Fibroblast of lung (primary cell): ENCODE results near the gene SMAD5. TPM values are rescaled to one million over a fixed set of nuclear protein-coding genes. Genes with fewer than 3 reads are reported as not detected.

ENCODE experiments used
- DNase-seq, 2 donors: peaks; one replicate each; pipeline versions ENCODE4 v3.0.0 to v3.0.0-alpha.2; 2010; ENCODE audit warnings: low read depth in 2 of 2
- H2AFZ ChIP-seq: 2 replicates; pipeline ENCODE4 v1.5.1; 2012; ENCODE audit warnings: low read length, control low read depth, inconsistent platforms
- H3K27ac ChIP-seq: 2 replicates; pipeline ENCODE4 v1.5.1; 2011; ENCODE audit warnings: low read length, control low read depth; ENCODE audit not compliant: insufficient read depth
- H3K27me3 ChIP-seq: 2 replicates; pipeline ENCODE4 v1.5.1; 2011; ENCODE audit warnings: mild to moderate bottlenecking, low read length; ENCODE audit not compliant: control insufficient read depth, insufficient read depth
- H3K36me3 ChIP-seq: 2 replicates; pipeline ENCODE4 v1.5.1; 2011; ENCODE audit warnings: low read length; ENCODE audit not compliant: control insufficient read depth, insufficient read depth
- H3K4me1 ChIP-seq: 2 replicates; pipeline ENCODE4 v1.5.1; 2011; ENCODE audit warnings: low read length; ENCODE audit not compliant: control insufficient read depth, insufficient read depth; ENCODE audit errors: extremely low read depth
- H3K4me2 ChIP-seq: 2 replicates; pipeline ENCODE4 v1.5.1; 2011; ENCODE audit warnings: low read length, control low read depth; ENCODE audit not compliant: insufficient read depth; ENCODE audit errors: extremely low read depth
- H3K4me3 ChIP-seq, 4 experiments: fragments of 200-600 bp in 1 of 4; sonication (generic) in 1 of 4; replicated peaks in 1 of 4; 2 replicates each; pipeline ENCODE4 v1.5.1; 2011 to 2016; ENCODE audit warnings: low read length in 4 of 4, low read depth in 3 of 4, mild to moderate bottlenecking in 3 of 4, control low read depth in 2 of 4, inconsistent platforms in 1 of 4, mixed read lengths in 1 of 4; ENCODE audit not compliant: insufficient read depth in 1 of 4; ENCODE audit errors: control extremely low read depth in 1 of 4
- H3K79me2 ChIP-seq: 2 replicates; pipeline ENCODE4 v1.5.1; 2012; ENCODE audit warnings: mild to moderate bottlenecking, low read length, inconsistent platforms; ENCODE audit not compliant: control insufficient read depth, insufficient read depth
- H3K9ac ChIP-seq: 2 replicates; pipeline ENCODE4 v1.5.1; 2011; ENCODE audit warnings: mild to moderate bottlenecking, low read length, control low read depth; ENCODE audit not compliant: insufficient read depth
- H3K9me3 ChIP-seq: 2 replicates; pipeline ENCODE4 v1.5.1; 2012; ENCODE audit warnings: low read depth, low read length; ENCODE audit not compliant: control insufficient read depth, insufficient read depth
- H4K20me1 ChIP-seq: 2 replicates; pipeline ENCODE4 v1.5.1; 2011; ENCODE audit warnings: low read length; ENCODE audit not compliant: control insufficient read depth, insufficient read depth; ENCODE audit errors: extremely low read depth
- EZH2 ChIP-seq: IDR thresholded peaks from 2 replicates; pipeline ENCODE4 v1.5.1; 2012; ENCODE audit warnings: low read length, control low read depth, mild to moderate bottlenecking; ENCODE audit errors: missing control alignments
- polyA plus RNA-seq, 2 donors: library from polyadenylated mRNA; depleted of rRNA in 1 of 2; stranded (reverse) in 1 of 2; unstranded in 1 of 2; fragments of >200 nt; gene quantifications; 2 replicates each; pipeline ENCODE4 v1.2.1, GENCODE V29; 2011 to 2012; ENCODE audit warnings: missing spikeins in 1 of 2
- total RNA-seq: library from RNA; depleted of rRNA; stranded (reverse); fragments of >200 nt; gene quantifications from 2 replicates; pipeline ENCODE4 v1.2.1, GENCODE V29; 2014
- TF ChIP-seq, protein P1 (sequence below), 2 donors: IDR thresholded peaks in 1 of 2; conservative IDR thresholded peaks in 1 of 2; 1 replicate in 1 of 2; 2 replicates in 1 of 2; pipeline ENCODE4 v1.5.1; 2011 to 2012; ENCODE audit warnings: low read length in 2 of 2, control low read depth in 1 of 2, inconsistent platforms in 1 of 2, low read depth in 1 of 2, mild to moderate bottlenecking in 1 of 2

SMAD5 gene
- total and polyA plus RNA-seq, 2 donors (not counting 1 experiment from before 2014, with no cell fraction given), result 44.3 to 128 TPM

DNA sequence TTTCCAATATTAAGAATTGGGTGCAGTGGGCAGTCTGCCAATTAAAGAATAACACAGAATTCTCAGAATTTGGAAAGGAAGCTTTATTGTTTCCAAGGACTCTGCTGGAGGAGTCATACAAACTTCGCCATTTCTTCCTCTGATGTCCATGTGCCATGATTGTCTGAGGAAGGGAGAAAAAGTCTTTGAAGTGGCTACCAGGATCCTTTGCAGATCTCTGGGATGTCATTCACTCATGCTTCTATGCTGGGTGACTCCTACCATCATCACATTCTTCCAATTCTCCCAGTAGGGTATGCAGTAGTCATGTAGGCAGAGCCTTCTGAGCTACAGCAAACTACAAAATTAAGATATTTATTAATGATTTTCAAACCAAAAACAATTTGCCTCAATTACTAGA is 3.2 kb upstream of the SMAD5 start:
- DNase-seq, result no peak
- Histone ChIP-seq H3K9ac (no peak overlapping the region), H3K36me3 (no peaks in the 10 kb centered on the region), H2AFZ (no peak overlapping the region), H3K4me2 (no peak overlapping the region), H3K4me3 (no peak overlapping the region), H3K27ac (no peak overlapping the region), H3K4me1 (peaks cover 3% of the 10 kb centered on the region), H3K79me2 (peaks cover 17% of the 10 kb centered on the region), H3K9me3 (no peaks in the 10 kb centered on the region), H3K27me3 (peaks cover 2% of the 10 kb centered on the region), H4K20me1 (no peaks in the 10 kb centered on the region)
- TF ChIP-seq, protein P1, sequence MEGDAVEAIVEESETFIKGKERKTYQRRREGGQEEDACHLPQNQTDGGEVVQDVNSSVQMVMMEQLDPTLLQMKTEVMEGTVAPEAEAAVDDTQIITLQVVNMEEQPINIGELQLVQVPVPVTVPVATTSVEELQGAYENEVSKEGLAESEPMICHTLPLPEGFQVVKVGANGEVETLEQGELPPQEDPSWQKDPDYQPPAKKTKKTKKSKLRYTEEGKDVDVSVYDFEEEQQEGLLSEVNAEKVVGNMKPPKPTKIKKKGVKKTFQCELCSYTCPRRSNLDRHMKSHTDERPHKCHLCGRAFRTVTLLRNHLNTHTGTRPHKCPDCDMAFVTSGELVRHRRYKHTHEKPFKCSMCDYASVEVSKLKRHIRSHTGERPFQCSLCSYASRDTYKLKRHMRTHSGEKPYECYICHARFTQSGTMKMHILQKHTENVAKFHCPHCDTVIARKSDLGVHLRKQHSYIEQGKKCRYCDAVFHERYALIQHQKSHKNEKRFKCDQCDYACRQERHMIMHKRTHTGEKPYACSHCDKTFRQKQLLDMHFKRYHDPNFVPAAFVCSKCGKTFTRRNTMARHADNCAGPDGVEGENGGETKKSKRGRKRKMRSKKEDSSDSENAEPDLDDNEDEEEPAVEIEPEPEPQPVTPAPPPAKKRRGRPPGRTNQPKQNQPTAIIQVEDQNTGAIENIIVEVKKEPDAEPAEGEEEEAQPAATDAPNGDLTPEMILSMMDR (conservative IDR thresholded peaks at IDR 0.05 in 1 of 2, IDR thresholded peaks at IDR 0.05 in 1 of 2; ENCODE audit: low read depth in 1 of 2, low read length in 2 of 2), result no peak
- no peak for TF ChIP-seq EZH2

DNA sequence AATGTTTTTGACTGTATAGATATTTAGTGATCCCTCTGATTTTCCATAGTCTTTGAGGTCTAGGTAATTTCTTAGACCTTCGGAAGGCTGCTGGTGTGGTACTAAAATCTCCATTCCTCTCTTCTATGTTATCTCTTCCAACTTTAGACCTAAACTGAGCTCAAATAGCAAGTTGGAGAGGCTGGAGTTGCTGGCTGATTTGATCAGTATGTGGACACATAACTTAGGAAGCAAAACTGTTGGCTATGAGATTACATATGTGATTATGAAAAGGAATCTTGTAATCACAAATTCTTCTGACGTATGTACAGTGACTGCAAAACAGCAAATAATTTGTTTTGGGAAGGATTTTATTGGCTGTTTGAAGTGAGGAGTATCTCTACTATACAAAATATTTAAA is 2.1 kb upstream of the SMAD5 start:
- Histone ChIP-seq H2AFZ (no peak overlapping the region), H3K4me3 (no peak overlapping the region), H3K79me2 (peaks cover 28% of the 10 kb centered on the region), H3K27me3 (peaks cover 2% of the 10 kb centered on the region), H3K4me2 (no peak overlapping the region), H3K4me1 (peaks cover 8% of the 10 kb centered on the region), H3K36me3 (no peaks in the 10 kb centered on the region), H3K27ac (no peak overlapping the region), H3K9me3 (no peaks in the 10 kb centered on the region), H3K9ac (no peak overlapping the region), H4K20me1 (peaks cover 3% of the 10 kb centered on the region)
- no peak for TF ChIP-seq EZH2
- TF ChIP-seq, protein P1 (conservative IDR thresholded peaks at IDR 0.05 in 1 of 2, IDR thresholded peaks at IDR 0.05 in 1 of 2; ENCODE audit: low read depth in 1 of 2, low read length in 2 of 2), result no peak
- no peak for DNase-seq

DNA sequence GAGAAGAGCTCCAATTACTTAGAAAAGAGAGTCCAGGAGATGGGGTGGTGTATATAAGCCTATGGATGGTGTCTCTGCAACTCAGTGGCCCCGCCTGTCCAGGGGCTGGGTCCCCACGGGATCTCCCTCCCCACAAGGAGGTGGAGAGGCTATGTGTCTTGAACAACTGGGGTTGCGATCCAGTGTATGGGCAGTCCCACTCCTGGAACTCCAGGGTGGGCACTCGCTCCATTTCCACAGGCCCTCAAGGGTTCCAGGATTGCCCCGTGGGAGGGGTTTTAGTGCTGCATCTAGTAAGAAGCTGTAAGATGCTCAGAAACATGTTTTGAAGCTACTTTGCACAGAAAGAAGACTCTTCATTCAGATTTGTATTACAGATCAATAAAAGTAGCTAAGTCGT is 558 bp upstream of the SMAD5 start:
- Histone ChIP-seq H3K4me2 (peak overlapping the region; percentile 89), H3K4me3 (peak overlapping the region; percentile 60 to 90 (median 72)), H3K9ac (peak overlapping the region; percentile 98), H4K20me1 (peaks cover 3% of the 10 kb centered on the region), H2AFZ (peak overlapping the region; percentile 93), H3K27me3 (no peaks in the 10 kb centered on the region), H3K4me1 (peaks cover 8% of the 10 kb centered on the region), H3K27ac (peak overlapping the region; percentile 90), H3K79me2 (peaks cover 43% of the 10 kb centered on the region), H3K36me3 (no peaks in the 10 kb centered on the region), H3K9me3 (no peaks in the 10 kb centered on the region)
- no peak for TF ChIP-seq EZH2
- TF ChIP-seq, protein P1 (conservative IDR thresholded peaks at IDR 0.05 in 1 of 2, IDR thresholded peaks at IDR 0.05 in 1 of 2; ENCODE audit: low read depth in 1 of 2, low read length in 2 of 2), result no peak
- no peak for DNase-seq
